Posterior vena cava (tissue), 2 donors: ENCODE results near the gene ACYP2. TPM values are rescaled to one million over a fixed set of nuclear protein-coding genes. Genes with fewer than 3 reads are reported as not detected.
"Not testable (repeated sequence)": the region's sequence is repeated elsewhere in the genome, so short reads cannot be mapped to it uniquely, and the experiment has no call there.

Experiments
- DNase-seq: peaks from one replicate; pipeline ENCODE4 v3.0.0-alpha.2; 2020; ENCODE audit warnings: low spot score
- intact Hi-C, 2 donors: fragments of 100-400 bp; cut with DNase I; formaldehyde crosslinking; loops; one replicate each; pipeline versions ENCODE4 v1.14.1 to v1.14.2; 2022 to 2023
- long read RNA-seq, 2 donors: library from polyadenylated mRNA; unstranded; transcript quantifications; one replicate each; pipeline ENCODE4 v2.0.0, GENCODE V29; 2020 to 2021
- total RNA-seq, 2 donors: library from RNA; stranded (reverse); fragmentation: NEBNext Ultra II Directional; extraction: Animal tissue kit (Norgen Biotek cat#: 25700); gene quantifications; one replicate each; pipeline ENCODE4 v1.2.1, GENCODE V29; 2021
- donor health status: DM: yes; HTN: yes; CAD: no.
- donor health status: DM: yes; HTN: yes; CAD: no.

ACYP2 gene
- total RNA-seq: 10 to 100 TPM; 16.8 to 17.0 TPM
- long read RNA-seq, donor 1, partial matches to known transcripts: 2 of 7 reads
- long read RNA-seq, donor 1, other reads (novel, unspliced or antisense): 5 of 7 reads
- long read RNA-seq, donor 2, partial matches to known transcripts: 2 of 5 reads
- long read RNA-seq, donor 2, other reads (novel, unspliced or antisense): 3 of 5 reads

DNA sequence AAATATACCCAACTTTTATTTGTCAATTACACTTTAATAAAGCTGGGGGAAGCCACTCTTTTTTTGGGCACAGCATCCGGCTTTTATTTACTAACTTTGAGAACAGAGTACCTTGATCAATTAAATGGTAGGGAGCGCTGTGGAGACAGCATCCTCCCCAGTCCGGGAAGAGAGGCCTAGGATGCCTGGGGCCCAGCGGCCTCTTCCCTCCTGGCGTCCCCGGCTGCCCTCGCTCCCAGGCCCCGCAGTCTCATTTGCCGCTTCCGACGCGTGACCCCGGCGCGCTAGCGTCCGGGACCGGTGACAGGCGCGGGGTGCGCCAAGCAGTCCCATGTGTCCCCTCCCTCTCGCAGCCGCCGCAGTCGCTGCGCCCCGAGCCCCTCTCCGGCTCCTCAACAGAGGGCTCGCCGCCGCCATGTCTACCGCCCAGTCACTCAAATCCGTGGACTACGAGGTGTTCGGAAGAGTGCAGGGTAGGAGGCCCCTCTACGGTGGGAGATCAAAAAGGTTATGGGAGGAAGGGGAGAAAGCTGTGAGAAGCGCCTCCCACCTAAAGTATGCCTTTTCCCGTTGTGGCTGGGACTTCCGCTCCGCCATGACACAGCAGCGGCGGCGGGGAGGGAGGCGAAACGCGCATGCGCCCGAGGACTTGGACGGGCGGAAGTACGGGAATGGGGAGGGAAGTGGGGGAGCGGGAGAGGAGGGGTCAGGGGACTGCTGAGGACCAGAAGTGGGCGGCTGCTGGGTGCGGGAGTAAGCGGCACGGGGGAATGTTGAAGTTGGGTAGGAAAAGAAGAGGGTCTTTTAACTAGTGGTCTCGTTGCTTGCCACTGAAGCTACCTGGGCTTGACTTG is at the start of gene ACYP2:
Gene ACYP2, plus strand, starts transcription at position 332 of the 854 bp plus-strand sequence.
- DNase-seq: peak; percentile 99
- intact Hi-C loops: no loop called here

DNA sequence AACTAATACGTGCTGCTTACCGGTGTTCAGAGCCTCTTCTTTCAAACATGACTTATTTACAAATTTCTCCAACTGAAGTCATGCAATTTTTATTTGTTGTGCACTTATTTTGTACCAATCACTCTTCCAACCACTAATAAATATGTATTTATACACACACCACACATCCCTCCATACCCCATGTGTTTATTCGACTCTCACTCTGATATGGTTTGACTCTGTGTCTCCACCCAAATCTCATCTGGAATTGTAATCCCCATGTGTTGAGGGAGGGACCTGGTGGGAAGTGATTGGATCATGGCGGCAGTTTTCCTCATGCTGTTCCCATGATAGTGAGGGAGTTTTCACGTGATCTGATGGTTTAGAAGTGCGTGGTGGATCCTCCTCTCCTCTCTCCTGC is 49.5 kb upstream of the ACYP2 start:
- intact Hi-C loops: no loop called here
- DNase-seq: no peak

DNA sequence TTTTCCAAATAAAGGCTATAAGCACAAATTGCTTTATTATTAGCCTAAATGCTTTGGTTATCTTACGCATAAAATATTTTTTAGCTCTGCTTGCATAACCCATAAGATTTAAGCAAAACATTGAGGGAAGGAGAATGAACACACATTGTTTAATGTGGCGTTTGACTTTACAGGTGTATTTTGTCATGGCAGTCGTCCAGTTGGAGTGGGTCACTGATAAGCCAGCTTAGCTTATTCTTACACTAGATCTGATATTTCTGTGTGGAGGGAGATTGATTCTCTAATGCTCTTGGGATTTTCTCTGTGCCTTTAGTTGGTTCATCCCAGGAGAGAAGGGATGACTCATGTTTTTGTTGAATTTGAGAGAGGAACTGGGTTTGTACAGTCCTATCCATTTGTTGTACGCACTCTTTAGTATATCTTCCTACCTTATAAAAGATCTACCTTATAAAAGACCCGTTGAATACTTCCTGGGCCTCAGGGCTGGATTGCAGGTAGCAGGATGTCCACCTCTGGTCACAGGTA is 47.5 kb upstream of the ACYP2 start:
- no peak for DNase-seq
- intact Hi-C loops: no loop called here

DNA sequence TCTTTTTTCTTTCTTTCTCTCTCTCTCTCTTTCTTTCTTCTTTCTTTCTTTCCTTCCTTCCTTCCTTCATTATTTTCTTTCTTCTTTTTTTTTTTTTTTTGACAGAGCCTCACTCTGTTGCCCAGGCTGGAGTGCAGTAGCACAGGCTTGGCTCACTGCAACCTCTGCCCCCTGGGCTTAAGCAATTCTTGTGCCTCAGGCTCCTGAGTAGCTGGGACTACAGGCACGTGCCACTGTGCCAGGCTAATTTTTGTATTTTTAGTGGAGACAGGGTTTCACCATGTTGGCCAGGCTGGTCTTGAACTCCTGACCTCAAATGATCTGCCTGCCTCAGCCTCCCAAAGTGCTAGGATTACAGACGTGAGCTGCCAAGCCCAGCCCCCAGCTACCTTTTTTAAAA is 42.9 kb upstream of the ACYP2 start:
- intact Hi-C loops, DNase-seq: not testable (repeated sequence)

GRCh38 chr2:54073796-54074195 is 41.6 kb upstream of the ACYP2 start:
- intact Hi-C loops: no loop called here
- DNase-seq: no peak

DNA sequence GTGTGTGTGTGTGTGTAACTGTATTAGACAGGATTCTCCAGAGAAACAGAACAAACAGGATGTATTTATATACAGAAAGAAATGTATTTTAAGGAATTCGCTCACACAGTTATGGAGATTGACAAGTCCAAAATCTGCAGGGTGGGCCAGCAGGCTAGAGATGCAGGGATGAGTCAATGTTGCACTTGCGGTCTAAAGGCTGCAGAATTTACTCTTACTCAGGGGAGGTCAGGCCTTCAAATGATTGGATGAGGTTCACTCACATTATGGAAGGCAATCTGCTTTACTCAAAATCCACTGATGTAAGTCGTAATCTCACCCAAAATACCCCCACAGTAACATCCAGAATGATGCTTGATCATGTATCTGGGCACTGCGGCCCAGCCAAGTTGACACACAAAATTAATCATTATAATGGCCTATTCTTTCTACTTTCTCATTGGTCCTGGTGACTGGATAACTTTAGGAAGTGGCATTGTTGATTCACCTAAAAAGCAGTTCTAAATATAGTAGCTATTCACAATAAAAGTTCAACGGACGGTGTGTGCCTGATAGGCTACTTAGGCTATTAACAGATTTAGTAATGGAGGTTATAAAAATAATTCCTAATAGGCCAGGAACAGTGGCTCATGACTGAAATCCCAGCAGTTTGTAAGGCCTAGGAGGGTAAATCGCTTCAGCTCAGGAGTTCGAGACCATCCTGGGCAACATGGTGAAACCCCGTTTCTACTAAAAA is 40.6 kb upstream of the ACYP2 start:
- no peak for DNase-seq
- intact Hi-C loops: loop anchor here in 1 of 2 donors (5.0 kb wide), 1 partner anchor 328 kb away; no protein-coding TSS in a partner anchor

DNA sequence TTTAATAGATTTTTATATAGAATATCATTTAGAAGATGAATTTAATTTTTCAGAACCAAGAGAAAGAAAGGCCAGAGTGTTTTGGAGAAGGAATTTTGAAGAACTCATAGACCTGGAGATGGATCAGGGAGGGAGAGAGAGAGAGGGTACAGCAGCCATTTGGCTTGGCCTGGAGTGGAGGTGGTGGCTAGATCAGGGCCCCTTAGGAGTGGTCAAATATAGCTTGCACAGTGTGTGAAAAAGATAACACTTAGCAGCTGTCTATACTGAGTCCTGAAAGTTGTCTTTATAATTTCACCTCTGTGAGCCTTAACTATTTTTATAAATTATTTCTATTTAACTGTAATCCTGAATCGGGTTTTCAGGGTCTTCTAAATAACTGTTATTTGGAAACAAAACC is 38.8 kb upstream of the ACYP2 start:
- DNase-seq: no peak
- intact Hi-C loops: loop anchor here in 1 of 2 donors (5.0 kb wide), 1 partner anchor 326 kb away; no protein-coding TSS in a partner anchor

DNA sequence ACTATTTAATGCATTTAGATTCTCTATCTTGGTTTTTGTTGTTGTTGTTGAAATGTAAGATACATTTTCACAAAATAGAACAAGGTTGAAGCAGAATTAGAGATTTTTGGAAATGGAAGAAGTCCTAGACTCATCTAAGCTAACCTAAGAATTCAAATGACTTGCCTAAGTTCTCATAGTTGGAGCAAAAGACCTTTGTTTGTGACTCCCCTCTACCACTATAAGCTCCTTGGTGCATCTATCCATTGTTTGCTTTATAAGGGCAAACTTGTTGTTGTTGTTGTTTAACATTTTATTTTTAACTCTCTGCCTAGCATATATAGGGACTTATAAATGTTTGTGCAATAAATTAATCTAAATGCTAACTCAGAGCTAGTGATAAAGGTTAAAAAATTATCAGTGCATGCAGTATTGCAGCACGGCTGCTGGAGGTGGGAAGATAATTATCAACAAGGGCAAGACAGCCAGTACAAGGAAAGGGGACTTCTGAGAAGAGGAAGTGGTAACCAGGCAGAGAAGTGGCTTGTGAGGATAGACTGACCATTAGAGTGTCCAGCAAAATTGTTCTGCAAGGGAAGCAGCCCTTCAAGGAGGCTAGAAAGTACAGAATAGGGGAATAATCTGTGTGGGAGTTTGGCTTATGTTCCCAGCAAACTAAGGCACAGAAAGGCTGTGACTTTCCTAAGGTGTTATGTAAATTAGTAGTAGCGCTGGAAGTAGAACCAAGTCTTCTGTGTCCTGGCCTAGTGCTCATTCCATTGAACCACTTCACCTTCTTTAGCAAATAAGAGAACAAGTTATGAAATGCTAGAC is 38.1 kb upstream of the ACYP2 start:
- no peak for DNase-seq
- intact Hi-C loops: loop anchor here in 1 of 2 donors (5.0 kb wide), 1 partner anchor 325 kb away; no protein-coding TSS in a partner anchor

DNA sequence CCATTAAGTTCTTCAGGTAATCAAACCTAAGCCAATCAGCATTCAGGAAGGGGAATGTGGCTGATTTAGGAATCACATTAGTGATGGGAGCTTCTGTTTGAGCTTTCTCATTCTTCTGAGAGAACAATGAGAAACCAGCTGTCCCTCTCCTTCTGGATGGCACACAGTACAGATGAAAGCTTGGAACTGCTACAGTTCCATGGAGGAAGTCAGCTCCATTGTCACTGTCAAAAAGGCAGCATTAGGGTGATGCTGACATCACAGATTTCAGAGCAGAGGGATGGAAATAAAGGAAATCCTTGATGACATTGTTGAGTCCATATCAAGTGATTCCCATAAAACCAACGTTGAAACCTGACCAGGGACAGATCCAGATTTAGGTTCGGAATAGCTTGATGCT is 36.1 kb upstream of the ACYP2 start:
- intact Hi-C loops: loop anchor here in 1 of 2 donors (5.0 kb wide), 1 partner anchor 323 kb away; no protein-coding TSS in a partner anchor
- no peak for DNase-seq

DNA sequence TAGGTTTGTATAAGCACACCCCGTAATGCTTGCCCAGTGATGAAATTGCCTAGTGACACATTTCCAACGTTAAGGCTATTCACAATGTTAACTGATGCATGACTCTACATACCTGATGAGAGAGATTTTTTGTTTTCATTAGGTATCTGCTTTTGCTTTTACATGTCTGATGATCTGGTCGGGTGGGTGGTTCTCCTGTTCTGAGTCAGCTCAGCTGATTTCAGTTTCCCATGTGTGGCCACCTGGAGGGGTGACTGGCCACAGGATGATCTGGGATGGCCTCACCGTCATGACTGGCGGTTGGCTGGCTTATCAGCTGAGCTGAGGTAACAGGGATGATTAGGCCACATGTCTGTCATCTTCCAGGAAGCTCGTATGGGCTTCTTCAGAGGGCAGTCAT is 33.8 kb upstream of the ACYP2 start:
- intact Hi-C loops: no loop called here
- no peak for DNase-seq

GRCh38 chr2:54083021-54083420 is 32.4 kb upstream of the ACYP2 start:
- intact Hi-C loops: no loop called here
- no peak for DNase-seq

DNA sequence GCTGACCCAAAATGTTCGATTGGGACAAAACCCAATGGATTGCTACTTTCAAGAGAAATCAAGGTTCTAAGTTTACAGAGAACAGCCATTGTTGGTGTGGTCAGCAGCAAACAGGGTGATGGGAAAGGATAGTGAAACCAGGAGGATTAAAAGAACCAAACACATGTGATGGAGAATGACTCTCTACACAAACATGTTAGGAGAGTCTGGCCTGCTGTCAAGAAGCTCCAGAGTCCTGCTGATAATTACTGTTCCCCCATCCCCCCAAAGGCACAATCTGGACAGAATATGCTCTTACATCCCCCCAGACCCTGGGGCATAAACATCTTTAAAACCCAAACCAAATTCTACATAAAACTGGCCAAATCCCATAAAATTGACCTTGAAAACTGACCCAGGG is 32.0 kb upstream of the ACYP2 start:
- no peak for DNase-seq
- intact Hi-C loops: no loop called here

DNA sequence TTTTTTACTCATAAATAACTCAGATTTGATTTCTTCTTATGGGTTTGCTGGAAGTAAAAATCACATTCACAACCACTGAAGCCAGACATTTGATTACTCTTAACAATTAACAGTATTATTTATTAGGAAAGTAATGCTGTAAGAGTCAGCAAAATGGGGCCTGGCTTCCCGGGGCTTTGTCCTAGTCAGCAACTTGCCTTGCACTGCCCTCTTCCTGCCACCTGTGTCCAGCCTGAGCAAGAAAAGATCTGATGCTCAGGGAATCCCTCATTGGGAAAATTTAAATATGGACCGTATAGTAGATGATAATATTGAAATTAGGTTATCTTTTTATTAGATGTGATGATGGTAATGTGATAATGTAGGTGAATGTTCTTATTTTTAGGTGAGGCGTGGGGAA is 30.8 kb upstream of the ACYP2 start:
- DNase-seq: no peak

GRCh38 chr2:54085069-54085468 is 30.3 kb upstream of the ACYP2 start:
- intact Hi-C loops: no loop called here

More for the DNA sequence above, 30.8 kb upstream of the ACYP2 start:
- intact Hi-C loops: no loop called here

DNA sequence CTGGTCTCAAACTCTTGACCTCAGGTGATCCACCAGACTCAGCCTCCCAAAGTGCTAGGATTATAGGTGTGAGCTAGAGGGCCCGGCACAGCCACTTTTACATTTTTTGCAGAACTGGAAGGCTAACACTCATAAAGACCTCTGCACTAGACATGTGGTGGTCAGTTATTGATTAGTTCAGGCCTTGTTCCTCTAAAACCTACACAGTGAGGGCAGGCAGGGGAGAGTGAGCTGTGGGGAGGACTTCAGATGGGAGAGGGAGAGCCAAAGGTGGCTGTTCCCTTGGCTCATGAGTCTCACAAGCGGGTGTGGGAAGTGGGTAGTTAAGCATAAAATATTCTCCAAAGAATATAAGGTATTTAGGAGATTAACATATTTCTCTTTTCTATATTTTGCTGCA is 29.3 kb upstream of the ACYP2 start:
- intact Hi-C loops: no loop called here
- DNase-seq: no peak

More at GRCh38 chr2:54085069-54085468, 30.3 kb upstream of the ACYP2 start:
- DNase-seq: no peak

GRCh38 chr2:54088191-54088634 is 27.2 kb upstream of the ACYP2 start:
- DNase-seq: no peak
- intact Hi-C loops: no loop called here

- no peak for DNase-seq
- intact Hi-C loops: no loop called here
Observed at GRCh38 chr2:54088719-54089118, 26.7 kb upstream of the ACYP2 start.

- intact Hi-C loops: no loop called here
- DNase-seq: no peak
Observed at GRCh38 chr2:54090521-54091117, 24.8 kb upstream of the ACYP2 start.
